K562 (cell line): ENCODE results near the gene SH3TC1. TPM values are rescaled to one million over a fixed set of nuclear protein-coding genes. Genes with fewer than 3 reads are reported as not detected.
A peak's percentile ranks its signal among the peaks of the same experiment; 100 is the strongest.

Source experiments
- ATAC-seq: fragments of 200-7000 bp; cut with Tn5 transposase; 3 replicates; pipeline ENCODE4 v1.9.1; 2020; ENCODE audit warnings: moderate library complexity
- BruUV-seq: library from RNA; stranded (reverse); fragments of 400-500 nt; replicated peaks from 2 replicates; lab custom pipeline; 2021; lab: Mats Ljungman, UMichigan
- CTCF ChIA-PET: fragments of 300-600 bp; formaldehyde crosslinking; extraction: SDS; loops from one replicate; lab custom pipeline; 2021; ENCODE audit warnings: low intra/inter-chr PET ratio; lab: Yijun Ruan, JAX
- POLR2A ChIA-PET: fragments of 300-600, 350-650 bp; sonication (Branson Sonifier 250); formaldehyde crosslinking; extraction: SDS; loops from one replicate; lab custom pipeline; 2021; ENCODE audit warnings: antibody characterized with exemption, inconsistent platforms; lab: Yijun Ruan, JAX
- DNase-seq, 4 experiments: peaks; one replicate each; pipeline versions ENCODE4 v3.0.0 to v3.0.0-alpha.2; 2011 to 2018; ENCODE audit warnings: low spot score in 3 of 4, mixed read lengths in 3 of 4; ENCODE audit errors: extremely low read depth in 1 of 4
- FAIRE-seq: peaks from 2 replicates; lab custom pipeline; 2011; peaks lifted over from hg19 to GRCh38; lab: Jason Lieb, UNC
- H2AFZ ChIP-seq: 2 replicates; pipeline ENCODE4 v1.6.0; 2011; ENCODE audit warnings: low read depth, low read length, control low read depth, inconsistent platforms
- H3K27ac ChIP-seq: fragments of 200-600 bp; 3 replicates; pipeline ENCODE4 v1.8.0; 2011; ENCODE audit warnings: low read depth, mild to moderate bottlenecking, control low read depth, inconsistent platforms, low read length, moderate library complexity, mixed read lengths; ENCODE audit errors: extremely low read depth
- H3K27me3 ChIP-seq, 2 experiments: fragments of 300-600 bp in 1 of 2; 2 replicates in 1 of 2; 3 replicates in 1 of 2; pipeline versions ENCODE4 v1.6.0 to v1.8.0; 2011; ENCODE audit warnings: inconsistent platforms in 2 of 2, low read length in 2 of 2, mild to moderate bottlenecking in 1 of 2, mixed read lengths in 1 of 2, moderate library complexity in 1 of 2; ENCODE audit not compliant: control insufficient read depth in 2 of 2, insufficient read depth in 2 of 2
- H3K36me3 ChIP-seq: fragments of 300-600 bp; 3 replicates; pipeline ENCODE4 v1.8.0; 2011; ENCODE audit warnings: mild to moderate bottlenecking, low read length, inconsistent platforms; ENCODE audit not compliant: control insufficient read depth, insufficient read depth
- H3K4me1 ChIP-seq, 2 experiments: fragments of 200-600 bp in 1 of 2; replicated peaks in 1 of 2; 2 replicates in 1 of 2; 3 replicates in 1 of 2; pipeline versions ENCODE4 v1.5.1 to v1.8.0; 2011; ENCODE audit warnings: inconsistent platforms in 2 of 2, low read length in 2 of 2, mild to moderate bottlenecking in 1 of 2, mixed read lengths in 1 of 2, moderate library complexity in 1 of 2; ENCODE audit not compliant: control insufficient read depth in 2 of 2, insufficient read depth in 2 of 2
- H3K4me2 ChIP-seq: 2 replicates; pipeline ENCODE4 v1.6.1; 2011; ENCODE audit warnings: low read length, control low read depth, inconsistent platforms, mixed read lengths; ENCODE audit not compliant: insufficient read depth
- H3K4me3 ChIP-seq: fragments of 200-600 bp; sonication (generic), shearing (Covaris generic); 2 replicates; pipeline ENCODE4 v1.5.1; 2016; ENCODE audit warnings: control low read depth, inconsistent platforms
- H3K79me2 ChIP-seq: fragments of 200-600 bp; 3 replicates; pipeline ENCODE4 v1.8.0; 2011; ENCODE audit warnings: low read length, inconsistent platforms; ENCODE audit not compliant: control insufficient read depth, insufficient read depth
- H3K9ac ChIP-seq, 2 experiments: 2 replicates each; pipeline versions ENCODE4 v1.6.0 to v1.6.1; 2011; ENCODE audit warnings: low read depth in 2 of 2, low read length in 2 of 2, control low read depth in 1 of 2, inconsistent platforms in 1 of 2, mild to moderate bottlenecking in 1 of 2, mixed read lengths in 1 of 2; ENCODE audit not compliant: insufficient read depth in 1 of 2
- H3K9me1 ChIP-seq: one replicate; pipeline ENCODE4 v1.6.0; 2011; ENCODE audit warnings: inconsistent platforms, mild to moderate bottlenecking, low read length, moderate library complexity; ENCODE audit not compliant: control insufficient read depth, insufficient read depth
- H3K9me3 ChIP-seq: replicated peaks from 2 replicates; pipeline ENCODE4 v1.5.1; 2011; ENCODE audit warnings: low read depth, low read length, inconsistent platforms; ENCODE audit not compliant: control insufficient read depth, insufficient read depth
- H4K20me1 ChIP-seq: replicated peaks from 2 replicates; pipeline ENCODE4 v1.6.1; 2011; ENCODE audit warnings: low read length, inconsistent platforms, mixed read lengths; ENCODE audit not compliant: control insufficient read depth, insufficient read depth
- MCM2 ChIP-seq: fragments of 450-650 bp; IDR thresholded peaks from 2 replicates; pipeline ENCODE4 v1.6.1; 2017; ENCODE audit warnings: low read depth, mild to moderate bottlenecking
- MCM7 ChIP-seq, 2 experiments: fragments of 450-650 bp; IDR thresholded peaks; 2 replicates each; pipeline ENCODE4 v1.6.1; 2016 to 2018
- NFIC ChIP-seq: fragments of 450-650 bp; IDR thresholded peaks from 2 replicates; pipeline ENCODE4 v1.6.1; 2017; ENCODE audit warnings: mild to moderate bottlenecking, inconsistent platforms
- NR2C2 ChIP-seq, 2 experiments: fragments of 200-800 bp in 1 of 2; sonication (Bioruptor generic) in 1 of 2; sonication (generic) in 1 of 2; formaldehyde crosslinking in 1 of 2; IDR thresholded peaks; 2 replicates each; pipeline versions ENCODE4 v1.6.1 to v1.8.0; 2016 to 2022; ENCODE audit warnings: mild to moderate bottlenecking in 1 of 2, missing compliant biosample characterization in 1 of 2, missing genetic modification characterization in 1 of 2, missing genetic modification reagents in 1 of 2
- WGBS: fragments of 100-300 bp; shearing (Covaris generic); methylation state at CpG from one replicate; pipeline ENCODE4 v1.1.6; 2016; ENCODE audit warnings: low coverage, mixed read lengths; ENCODE audit not compliant: insufficient coverage; ENCODE audit errors: missing lambda C conversion rate; 5-methylcytosine and 5-hydroxymethylcytosine counted together
- in situ Hi-C: fragments of 300-500 bp; cut with MboI; formaldehyde crosslinking; loops from 4 replicates; pipeline ENCODE4 v1.15.0; 2018; ENCODE audit warnings: inconsistent platforms, mixed read lengths
- intact Hi-C: fragments of 100-400 bp; cut with micrococcal nuclease; formaldehyde crosslinking; loops from 2 replicates; pipeline ENCODE4 v1.14.2; 2022
- polyA plus RNA-seq, 8 experiments: library from polyadenylated mRNA; depleted of rRNA in 4 of 8; stranded (reverse) in 5 of 8; unstranded in 3 of 8; fragments of >200 nt; fragmentation: Nextera tagmentation in 2 of 8; fragmentation: Illumina TruSeq in 1 of 8; extraction: Ambion mirVana in 2 of 8; extraction: Trizol in 1 of 8; gene quantifications; 2 replicates each; pipeline versions ENCODE4 v1.2.1 to v1.2.3, GENCODE V29; 2011 to 2014; ENCODE audit warnings: inconsistent platforms in 1 of 8, missing spikeins in 1 of 8
- total RNA-seq, 7 experiments: library from RNA; depleted of rRNA in 6 of 7; stranded (reverse); fragments of >200 nt in 6 of 7; fragmentation: Illumina TruSeq in 2 of 7; extraction: Trizol in 2 of 7; gene quantifications; 2 replicates each; pipeline versions ENCODE4 v1.2.1 to v1.2.3, GENCODE V29; 2011 to 2021; ENCODE audit warnings: low replicate concordance in 1 of 7
- TF ChIP-seq, protein P1 (sequence below): sonication (generic); formaldehyde crosslinking; IDR thresholded peaks from 2 replicates; pipeline ENCODE4 v1.5.0; 2020; ENCODE audit warnings: missing genetic modification reagents
- TF ChIP-seq, protein P2 (sequence below): sonication (generic); formaldehyde crosslinking; IDR thresholded peaks from 2 replicates; pipeline ENCODE4 v1.8.0; 2022; ENCODE audit warnings: mild to moderate bottlenecking, missing genetic modification reagents
- TF ChIP-seq, protein P3 (sequence below), 3 experiments: fragments of 200-800 bp in 1 of 3; sonication (Bioruptor generic) in 1 of 3; sonication (generic) in 1 of 3; formaldehyde crosslinking in 1 of 3; IDR thresholded peaks; 2 replicates each; pipeline versions ENCODE4 v1.6.1 to v1.8.0; 2016 to 2022; ENCODE audit warnings: mild to moderate bottlenecking in 2 of 3, missing compliant biosample characterization in 2 of 3, missing genetic modification characterization in 2 of 3, missing genetic modification reagents in 1 of 3

Gene SH3TC1
- total and polyA plus RNA-seq, 9 of the 15 experiments (the other 6 are each of a cell fraction or from before 2014, with no cell fraction given) = 0.04 to 2.1 (median 0.48) TPM; not detected in 1

DNA sequence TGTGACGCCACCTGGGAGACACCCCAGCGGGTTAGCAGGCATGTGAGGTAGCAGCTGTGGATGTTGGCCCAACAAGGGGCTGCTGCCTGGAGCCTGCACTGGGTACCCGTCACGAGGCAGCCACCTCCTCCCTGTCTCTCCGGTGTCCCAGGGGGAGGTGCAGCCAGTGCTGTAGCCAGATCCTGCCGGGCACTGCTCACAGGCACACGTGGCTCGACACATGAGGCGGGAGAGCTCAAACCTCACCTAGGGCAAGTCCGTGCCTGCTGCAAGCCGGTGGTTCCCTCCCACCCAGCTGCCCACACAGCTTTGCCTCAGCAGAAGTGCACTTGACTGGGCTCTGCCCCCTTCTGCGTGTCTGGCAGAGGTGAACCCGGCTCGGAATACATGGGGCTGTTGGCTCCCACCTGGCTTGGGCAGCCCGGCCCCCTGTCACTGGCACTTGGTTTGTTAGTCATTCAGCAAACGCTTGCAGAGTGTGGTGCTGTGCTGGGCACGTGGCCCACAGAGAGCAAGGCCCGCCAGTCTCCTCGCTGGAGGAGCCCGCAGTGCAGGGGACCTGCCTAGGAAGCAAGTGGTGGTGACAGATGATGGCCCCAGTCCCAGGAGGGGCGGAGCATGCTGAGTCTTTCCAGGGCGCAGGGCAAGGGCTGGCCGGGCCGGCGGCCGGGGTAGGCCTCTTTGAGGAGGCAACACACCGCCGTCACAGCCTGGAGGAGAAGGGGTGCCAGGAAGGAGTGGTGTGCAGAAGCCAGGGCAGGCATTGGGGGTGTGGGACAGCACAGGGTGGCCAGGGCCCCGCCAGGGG, 10.1 kb upstream of the SH3TC1 start:
- Histone ChIP-seq H4K20me1 (peaks cover 3% of the 10 kb centered on the region), H3K9ac (no peak overlapping the region), H3K4me3 (no peak overlapping the region), H2AFZ (no peak overlapping the region), H3K4me1 (peaks cover 2 to 27% of the 10 kb centered on the region in 2 experiments; a peak in 2 of 5 replicates), H3K36me3 (no peaks in the 10 kb centered on the region), H3K27me3 (peaks cover 5 to 65% of the 10 kb centered on the region in 2 experiments; a peak in 3 of 5 replicates), H3K9me1 (no peaks in the 10 kb centered on the region), H3K4me2 (no peak overlapping the region), H3K9me3 (no peaks in the 10 kb centered on the region), H3K79me2 (no peaks in the 10 kb centered on the region), H3K27ac (no peak overlapping the region)
- no peak for ATAC-seq
- 9% methylated on average over 22 of the region's 29 CpGs for WGBS
- no peak for FAIRE-seq
- BruUV-seq = no TSS peak
- POLR2A ChIA-PET = interaction anchor here (0.6 to 1.0 kb wide), 2 partner anchors 9 to 434 kb away, joined by 3 read pairs; no protein-coding TSS in a partner anchor
- intact Hi-C loops = no loop called here
- TF ChIP-seq NR2C2 (CRISPR knock-in tag; IDR thresholded peaks at IDR 0.05) (no peak), NR2C2 (tag; IDR thresholded peaks at IDR 0.05) (peak; percentile 15; the same call in 1 of the 2 replicates), MCM7 (IDR thresholded peaks at IDR 0.05) (no peak), NFIC (no peak), MCM2 (no peak)
- TF ChIP-seq, protein P1, sequence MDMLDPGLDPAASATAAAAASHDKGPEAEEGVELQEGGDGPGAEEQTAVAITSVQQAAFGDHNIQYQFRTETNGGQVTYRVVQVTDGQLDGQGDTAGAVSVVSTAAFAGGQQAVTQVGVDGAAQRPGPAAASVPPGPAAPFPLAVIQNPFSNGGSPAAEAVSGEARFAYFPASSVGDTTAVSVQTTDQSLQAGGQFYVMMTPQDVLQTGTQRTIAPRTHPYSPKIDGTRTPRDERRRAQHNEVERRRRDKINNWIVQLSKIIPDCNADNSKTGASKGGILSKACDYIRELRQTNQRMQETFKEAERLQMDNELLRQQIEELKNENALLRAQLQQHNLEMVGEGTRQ (CRISPR knock-in tag) = 0 out of 2 replicates have a peak, but pooled peaks have one; percentile 9
- TF ChIP-seq, protein P2, sequence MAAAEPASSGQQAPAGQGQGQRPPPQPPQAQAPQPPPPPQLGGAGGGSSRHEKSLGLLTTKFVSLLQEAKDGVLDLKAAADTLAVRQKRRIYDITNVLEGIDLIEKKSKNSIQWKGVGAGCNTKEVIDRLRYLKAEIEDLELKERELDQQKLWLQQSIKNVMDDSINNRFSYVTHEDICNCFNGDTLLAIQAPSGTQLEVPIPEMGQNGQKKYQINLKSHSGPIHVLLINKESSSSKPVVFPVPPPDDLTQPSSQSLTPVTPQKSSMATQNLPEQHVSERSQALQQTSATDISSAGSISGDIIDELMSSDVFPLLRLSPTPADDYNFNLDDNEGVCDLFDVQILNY (CRISPR knock-in tag) = no peak
- TF ChIP-seq, protein P3, sequence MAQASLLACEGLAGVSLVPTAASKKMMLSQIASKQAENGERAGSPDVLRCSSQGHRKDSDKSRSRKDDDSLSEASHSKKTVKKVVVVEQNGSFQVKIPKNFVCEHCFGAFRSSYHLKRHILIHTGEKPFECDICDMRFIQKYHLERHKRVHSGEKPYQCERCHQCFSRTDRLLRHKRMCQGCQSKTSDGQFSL (CRISPR knock-in tag; IDR thresholded peaks at IDR 0.05) = no peak
- TF ChIP-seq, protein P3 (tag; IDR thresholded peaks at IDR 0.05) = no peak
- no peak for DNase-seq
- CTCF ChIA-PET = no interaction called here
- in situ Hi-C loops = no loop called here
